ENCODE data around the gene MAB21L4. TPM values are rescaled to one million over a fixed set of nuclear protein-coding genes. Genes with fewer than 3 reads are reported as not detected.

MAB21L4 gene
- total RNA-seq, 1 experiment from 2014 or later: 3.0 TPM

GRCh38 chr2:240889601-240890560, 6.1 kb downstream of the MAB21L4 start:
- Mint-ChIP-seq H3K9me3 (ENCODE audit: low read depth, unreplicated experiment) (no peaks in the 10 kb centered on the region), H3K27ac (ENCODE audit: unreplicated experiment) (no peak overlapping the region), H3K4me1 (ENCODE audit: low read depth, unreplicated experiment) (peaks cover 12% of the 10 kb centered on the region), H3K36me3 (ENCODE audit: insufficient read depth, unreplicated experiment) (peaks cover 11% of the 10 kb centered on the region), H3K4me3 (ENCODE audit: low read depth, unreplicated experiment) (no peak overlapping the region), H3K27me3 (ENCODE audit: unreplicated experiment) (peaks cover 9% of the 10 kb centered on the region)
- no peak for TF ChIP-seq CTCF (IDR thresholded peaks at IDR 0.05; ENCODE audit: unreplicated experiment)
- CTCF ChIA-PET: no interaction called here
- intact Hi-C loops (cut with micrococcal nuclease; ENCODE audit: unreplicated experiment): no loop called here
- no TSS peak for BruUV-seq (replicated peaks)
- DNase-seq: no peak

- peaks cover 8% of the 10 kb centered on the region for H3K4me1 Mint-ChIP-seq (ENCODE audit: low read depth, unreplicated experiment)
- DNase-seq: no peak
- CTCF ChIA-PET: no interaction called here
- BruUV-seq (replicated peaks): no TSS peak
- TF ChIP-seq CTCF (IDR thresholded peaks at IDR 0.05; ENCODE audit: unreplicated experiment): no peak
- intact Hi-C loops (cut with micrococcal nuclease; ENCODE audit: unreplicated experiment): no loop called here
- peaks cover 8% of the 10 kb centered on the region for H3K36me3 Mint-ChIP-seq (ENCODE audit: insufficient read depth, unreplicated experiment)
- peaks cover 10% of the 10 kb centered on the region for H3K27me3 Mint-ChIP-seq (ENCODE audit: unreplicated experiment)
- no peak overlapping the region for H3K4me3 Mint-ChIP-seq (ENCODE audit: low read depth, unreplicated experiment)
- no peaks in the 10 kb centered on the region for H3K9me3 Mint-ChIP-seq (ENCODE audit: low read depth, unreplicated experiment)
- H3K27ac Mint-ChIP-seq (ENCODE audit: unreplicated experiment): no peak overlapping the region
These were observed 6.9 kb downstream of the MAB21L4 start for GRCh38 chr2:240888890-240889573.

GRCh38 chr2:240888130-240888889, 7.6 kb downstream of the MAB21L4 start:
- BruUV-seq (replicated peaks): no TSS peak
- CTCF ChIA-PET: no interaction called here
- no peak overlapping the region for H3K27ac Mint-ChIP-seq (ENCODE audit: unreplicated experiment)
- H3K27me3 Mint-ChIP-seq (ENCODE audit: unreplicated experiment): peaks cover 17% of the 10 kb centered on the region
- peaks cover 1% of the 10 kb centered on the region for H3K36me3 Mint-ChIP-seq (ENCODE audit: insufficient read depth, unreplicated experiment)
- intact Hi-C loops (cut with micrococcal nuclease; ENCODE audit: unreplicated experiment): no loop called here
- DNase-seq: no peak
- H3K4me1 Mint-ChIP-seq (ENCODE audit: low read depth, unreplicated experiment): peaks cover 1% of the 10 kb centered on the region
- no peak for TF ChIP-seq CTCF (IDR thresholded peaks at IDR 0.05; ENCODE audit: unreplicated experiment)
- H3K4me3 Mint-ChIP-seq (ENCODE audit: low read depth, unreplicated experiment): no peak overlapping the region
- H3K9me3 Mint-ChIP-seq (ENCODE audit: low read depth, unreplicated experiment): no peaks in the 10 kb centered on the region

GRCh38 chr2:240887631-240888030, 8.3 kb downstream of the MAB21L4 start:
- Mint-ChIP-seq H3K27me3 (ENCODE audit: unreplicated experiment) (peaks cover 23% of the 10 kb centered on the region), H3K36me3 (ENCODE audit: insufficient read depth, unreplicated experiment) (no peaks in the 10 kb centered on the region), H3K4me1 (ENCODE audit: low read depth, unreplicated experiment) (no peaks in the 10 kb centered on the region), H3K4me3 (ENCODE audit: low read depth, unreplicated experiment) (no peak overlapping the region), H3K9me3 (ENCODE audit: low read depth, unreplicated experiment) (no peaks in the 10 kb centered on the region), H3K27ac (ENCODE audit: unreplicated experiment) (no peak overlapping the region)
- BruUV-seq (replicated peaks): no TSS peak
- no peak for DNase-seq
- CTCF ChIA-PET: interaction anchor here (0.5 kb wide), 1 partner anchor 197 kb away, joined by 4 read pairs; no protein-coding TSS in a partner anchor
- TF ChIP-seq CTCF (IDR thresholded peaks at IDR 0.05; ENCODE audit: unreplicated experiment): no peak
- intact Hi-C loops (cut with micrococcal nuclease; ENCODE audit: unreplicated experiment): no loop called here
